ENCODE measurements around the gene CES2.
"Not testable (repeated sequence)": the region's sequence is repeated elsewhere in the genome, so short reads cannot be mapped to it uniquely, and the experiment has no call there.

The CES2 gene, protein sequence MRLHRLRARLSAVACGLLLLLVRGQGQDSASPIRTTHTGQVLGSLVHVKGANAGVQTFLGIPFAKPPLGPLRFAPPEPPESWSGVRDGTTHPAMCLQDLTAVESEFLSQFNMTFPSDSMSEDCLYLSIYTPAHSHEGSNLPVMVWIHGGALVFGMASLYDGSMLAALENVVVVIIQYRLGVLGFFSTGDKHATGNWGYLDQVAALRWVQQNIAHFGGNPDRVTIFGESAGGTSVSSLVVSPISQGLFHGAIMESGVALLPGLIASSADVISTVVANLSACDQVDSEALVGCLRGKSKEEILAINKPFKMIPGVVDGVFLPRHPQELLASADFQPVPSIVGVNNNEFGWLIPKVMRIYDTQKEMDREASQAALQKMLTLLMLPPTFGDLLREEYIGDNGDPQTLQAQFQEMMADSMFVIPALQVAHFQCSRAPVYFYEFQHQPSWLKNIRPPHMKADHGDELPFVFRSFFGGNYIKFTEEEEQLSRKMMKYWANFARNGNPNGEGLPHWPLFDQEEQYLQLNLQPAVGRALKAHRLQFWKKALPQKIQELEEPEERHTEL

DNA sequence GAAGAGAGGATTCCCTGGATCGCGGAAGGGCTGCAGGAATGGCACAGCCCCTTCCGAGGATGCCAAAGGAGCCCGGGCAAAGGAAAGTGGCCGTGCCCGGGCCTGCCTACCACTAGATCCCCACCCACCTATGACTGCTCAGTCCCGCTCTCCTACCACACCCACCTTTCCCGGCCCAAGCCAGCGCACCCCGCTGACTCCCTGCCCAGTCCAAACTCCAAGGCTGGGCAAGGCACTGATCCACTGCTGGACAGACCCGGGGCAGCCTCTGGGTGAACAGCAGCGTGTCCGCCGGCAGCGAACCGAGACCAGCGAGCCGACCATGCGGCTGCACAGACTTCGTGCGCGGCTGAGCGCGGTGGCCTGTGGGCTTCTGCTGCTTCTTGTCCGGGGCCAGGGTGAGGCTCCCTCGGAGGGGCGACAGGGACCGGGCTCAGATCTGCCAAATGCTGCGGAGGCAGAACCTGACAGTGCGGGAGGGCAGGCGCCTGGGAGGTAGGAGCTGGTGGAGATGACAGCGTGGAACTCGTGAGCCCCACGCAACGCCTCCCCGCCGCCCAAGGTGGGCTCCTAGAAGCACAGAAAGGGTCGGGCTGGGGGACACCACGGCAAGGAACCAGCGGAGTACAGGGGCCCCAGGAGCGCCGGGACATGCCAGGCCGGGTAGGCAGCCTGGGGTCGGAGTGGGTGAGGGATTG is at the start of gene CES2:
CES2 (plus strand) TSS at position 203 of the 698 bp plus-strand sequence; CDS start at position 323, 120 bp downstream.
- peak; percentile 29 for DNase-seq (ENCODE audit: low read depth, low spot score)
- H3K27ac ChIP-seq: peak within 1 kb of the TSS; percentile 94

DNA sequence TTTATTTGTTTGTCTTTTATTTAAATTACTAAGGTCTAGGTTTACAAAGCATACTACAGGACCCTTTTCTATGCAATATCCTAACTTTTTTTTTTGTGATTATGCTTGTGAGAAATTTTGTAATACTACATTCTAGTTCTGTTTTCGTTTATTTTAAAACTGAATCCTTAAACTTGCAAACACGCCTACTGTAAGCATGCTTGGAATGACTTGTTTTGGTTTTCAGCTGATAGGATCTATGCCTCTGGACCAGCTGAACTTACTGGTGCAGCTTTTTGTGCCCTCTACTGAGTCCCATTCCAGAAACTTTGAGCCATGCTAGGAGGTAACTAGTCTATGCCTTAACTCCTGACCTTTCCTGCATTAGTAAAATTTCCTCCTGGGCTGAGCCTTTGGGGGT is 49.0 kb upstream of the CES2 start:
- no peak overlapping the region for H3K27ac ChIP-seq
- DNase-seq (ENCODE audit: low read depth, low spot score): no peak

- H3K27ac ChIP-seq: no peak overlapping the region
- DNase-seq (ENCODE audit: low read depth, low spot score): no peak
These were observed 48.4 kb upstream of the CES2 start for GRCh38 chr16:66886914-66887313.

- no peak overlapping the region for H3K27ac ChIP-seq
- DNase-seq (ENCODE audit: low read depth, low spot score): no peak
These were observed 46.4 kb upstream of the CES2 start for GRCh38 chr16:66888647-66889615.

GRCh38 chr16:66889622-66890021 is 45.7 kb upstream of the CES2 start:
- H3K27ac ChIP-seq: no peak overlapping the region
- DNase-seq (ENCODE audit: low read depth, low spot score): no peak

DNA sequence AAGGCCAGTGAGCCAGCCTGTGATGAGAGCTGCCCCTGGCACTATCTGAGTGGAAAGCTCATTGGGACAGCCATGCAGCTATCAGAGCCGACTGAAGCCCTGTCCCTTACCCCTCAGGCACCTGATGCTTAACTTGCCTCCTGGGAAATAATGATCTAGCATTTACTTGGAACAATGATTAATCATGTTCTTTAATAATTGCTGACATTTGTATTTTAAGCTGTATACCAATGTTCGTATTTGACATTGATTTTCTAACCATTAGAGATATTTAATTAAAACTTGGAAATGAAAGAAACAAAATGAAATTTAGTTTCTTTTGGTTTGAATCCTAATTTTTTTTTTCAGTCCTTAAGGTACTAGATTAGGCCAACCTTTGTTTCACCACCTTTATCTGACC is 44.5 kb upstream of the CES2 start:
- no peak overlapping the region for H3K27ac ChIP-seq
- DNase-seq (ENCODE audit: low read depth, low spot score): no peak

- DNase-seq (ENCODE audit: low read depth, low spot score): no peak
- H3K27ac ChIP-seq: no peak overlapping the region
These were observed 44.0 kb upstream of the CES2 start for GRCh38 chr16:66891360-66891759.

GRCh38 chr16:66891797-66892196 is 43.5 kb upstream of the CES2 start:
- H3K27ac ChIP-seq: no peak overlapping the region
- DNase-seq (ENCODE audit: low read depth, low spot score): no peak

DNA sequence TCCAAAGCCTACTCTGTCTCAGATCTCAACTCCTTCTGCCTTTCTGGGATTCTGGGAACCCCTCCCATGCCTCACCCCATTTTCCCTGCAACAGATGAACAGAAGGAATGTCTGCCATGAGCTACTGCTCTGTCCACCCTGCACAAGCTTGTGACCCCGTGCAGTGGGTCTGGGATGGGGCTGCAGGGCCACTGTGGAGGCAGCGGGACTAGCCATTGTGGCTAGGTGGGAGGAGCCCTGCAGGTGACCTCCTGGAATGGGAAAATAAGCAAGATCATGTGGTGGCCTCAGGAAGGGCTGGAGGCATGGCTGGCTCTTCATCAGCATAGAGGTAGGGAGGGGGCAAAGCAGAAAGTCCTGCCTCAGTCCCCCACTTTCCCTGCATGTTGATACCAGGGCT is 41.3 kb upstream of the CES2 start:
- no peak for DNase-seq (ENCODE audit: low read depth, low spot score)
- H3K27ac ChIP-seq: no peak overlapping the region

GRCh38 chr16:66894948-66895688 is 40.2 kb upstream of the CES2 start:
- peak overlapping the region; percentile 84 for H3K27ac ChIP-seq
- peak; percentile 26 for DNase-seq (ENCODE audit: low read depth, low spot score)

GRCh38 chr16:66895689-66895979 is 39.7 kb upstream of the CES2 start:
- DNase-seq (ENCODE audit: low read depth, low spot score): no peak
- peak overlapping the region; percentile 84 for H3K27ac ChIP-seq

- H3K27ac ChIP-seq: peak overlapping the region; percentile 84
- no peak for DNase-seq (ENCODE audit: low read depth, low spot score)
These were observed 39.3 kb upstream of the CES2 start for GRCh38 chr16:66895999-66896398.

DNA sequence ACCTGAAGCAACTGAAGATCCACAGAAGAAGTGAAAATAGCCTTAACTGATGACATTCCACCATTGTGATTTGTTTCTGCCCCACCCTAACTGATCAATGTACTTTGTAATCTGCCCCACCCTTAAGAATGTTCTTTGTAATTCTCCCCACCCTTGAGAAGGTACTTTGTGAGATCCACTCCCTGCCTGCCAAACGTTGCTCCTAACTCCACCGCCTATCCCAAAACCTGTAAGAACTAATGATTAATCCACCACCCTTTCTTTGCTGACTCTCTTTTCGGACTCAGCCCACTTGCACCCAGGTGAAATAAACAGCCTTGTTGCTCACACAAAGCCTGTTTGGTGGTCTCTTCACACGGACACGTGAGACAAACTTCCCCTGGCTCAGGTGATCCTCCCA is 38.6 kb upstream of the CES2 start:
- peak overlapping the region; percentile 84 for H3K27ac ChIP-seq
- DNase-seq (ENCODE audit: low read depth, low spot score): not testable (repeated sequence)

GRCh38 chr16:66898207-66898606 is 37.1 kb upstream of the CES2 start:
- H3K27ac ChIP-seq: peak overlapping the region; percentile 84
- peak; percentile 46 for DNase-seq (ENCODE audit: low read depth, low spot score)

DNA sequence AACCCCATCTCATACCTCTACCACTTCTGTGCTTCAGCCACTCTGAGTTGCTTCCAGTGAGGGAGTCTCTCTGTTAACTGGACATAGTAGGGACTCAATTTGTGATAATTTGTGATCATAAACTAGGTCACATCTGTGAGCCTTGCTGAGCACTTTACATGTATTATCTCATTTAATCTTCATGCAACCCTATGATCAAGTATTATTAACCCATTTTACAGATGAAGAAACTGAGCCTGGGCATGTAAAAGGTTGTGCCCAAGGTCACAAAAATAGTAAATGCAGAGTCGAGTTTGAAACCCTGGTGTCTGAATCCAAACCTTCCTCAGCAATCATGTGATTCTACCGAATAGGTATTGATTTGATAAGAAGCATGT is 36.4 kb upstream of the CES2 start:
- peak overlapping the region; percentile 84 for H3K27ac ChIP-seq

GRCh38 chr16:66899310-66899944 is 35.9 kb upstream of the CES2 start:
- no peak for DNase-seq (ENCODE audit: low read depth, low spot score)
- H3K27ac ChIP-seq: peak overlapping the region; percentile 84

More for the DNA sequence above, 36.4 kb upstream of the CES2 start:
- no peak for DNase-seq (ENCODE audit: low read depth, low spot score)

GRCh38 chr16:66899945-66900710 is 35.2 kb upstream of the CES2 start:
- no peak for DNase-seq (ENCODE audit: low read depth, low spot score)
- H3K27ac ChIP-seq: peak overlapping the region; percentile 84

DNA sequence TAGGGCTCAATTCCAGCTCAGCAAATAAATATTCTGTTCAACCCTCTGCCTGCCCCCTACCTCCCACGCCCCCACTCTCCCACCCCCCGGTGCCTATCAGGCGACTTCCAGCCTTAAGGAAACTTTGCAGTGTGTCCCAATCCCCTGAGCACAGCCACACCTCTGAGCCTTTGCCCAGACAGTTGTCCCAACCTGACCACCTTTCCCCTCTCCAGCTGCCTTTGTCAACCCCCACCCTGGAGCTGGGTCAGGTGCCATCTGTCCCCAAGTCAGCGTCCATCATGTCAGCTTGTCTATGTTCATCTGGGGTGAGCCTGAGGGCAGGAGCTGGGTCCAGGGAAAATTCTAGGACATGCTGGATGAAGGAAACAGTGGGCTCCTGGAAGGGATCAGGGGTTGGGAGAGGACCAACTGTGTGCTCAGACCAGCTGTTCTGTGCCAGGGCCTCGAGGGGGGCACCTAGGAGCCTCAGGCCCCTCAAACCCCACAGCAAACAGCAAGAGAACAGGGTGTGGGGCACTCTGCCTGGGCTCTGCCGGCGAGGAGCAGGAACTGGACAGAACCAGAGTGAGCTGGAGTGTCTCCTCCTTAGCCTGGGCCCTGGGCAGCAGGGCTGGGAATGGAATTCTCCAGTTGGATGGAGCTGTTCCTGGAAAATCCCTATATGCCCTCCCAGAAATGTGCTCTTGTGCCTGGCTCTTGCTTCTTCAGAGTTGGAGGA is 34.4 kb upstream of the CES2 start:
- no peak overlapping the region for H3K27ac ChIP-seq
- no peak for DNase-seq (ENCODE audit: low read depth, low spot score)

Data from epithelial cell of prostate (primary cell).